Neutrophil (primary cell): ENCODE results near the gene GRIA1.

ENCODE experiments used
- H3K27ac ChIP-seq: fragments of 200-600 bp; sonication (generic); 2 replicates; pipeline ENCODE4 v1.5.1; 2016; ENCODE audit warnings: mild to moderate bottlenecking, moderate library complexity
- H3K27me3 ChIP-seq: fragments of 200-600 bp; sonication (generic); 2 replicates; pipeline ENCODE4 v1.6.0; 2016; ENCODE audit warnings: mild to moderate bottlenecking
- H3K36me3 ChIP-seq: fragments of 200-600 bp; sonication (generic); 2 replicates; pipeline ENCODE4 v1.5.1; 2017
- H3K4me1 ChIP-seq, 2 experiments: fragments of 200-600 bp in 1 of 2; sonication (generic) in 1 of 2; 1 replicate in 1 of 2; 2 replicates in 1 of 2; pipeline versions ENCODE4 v1.5.1 to v1.6.1; 2013 to 2016; ENCODE audit warnings: low read depth in 1 of 2, low read length in 1 of 2, mild to moderate bottlenecking in 1 of 2, moderate library complexity in 1 of 2; ENCODE audit not compliant: control insufficient read depth in 1 of 2, insufficient read depth in 1 of 2
- H3K4me3 ChIP-seq, 2 experiments: fragments of 200-600 bp in 1 of 2; sonication (generic) in 1 of 2; 1 replicate in 1 of 2; 2 replicates in 1 of 2; pipeline ENCODE4 v1.5.1; 2013 to 2016; ENCODE audit warnings: low read depth in 1 of 2, low read length in 1 of 2, mild to moderate bottlenecking in 1 of 2, moderate library complexity in 1 of 2
- H3K9me3 ChIP-seq: fragments of 200-600 bp; sonication (generic); 2 replicates; pipeline ENCODE4 v1.5.1; 2016
- TF ChIP-seq, protein P1 (sequence below): fragments of 200-600 bp; sonication (generic); IDR thresholded peaks from 2 replicates; pipeline ENCODE4 v1.5.1; 2016; ENCODE audit warnings: antibody characterized with exemption

GRIA1 gene

DNA sequence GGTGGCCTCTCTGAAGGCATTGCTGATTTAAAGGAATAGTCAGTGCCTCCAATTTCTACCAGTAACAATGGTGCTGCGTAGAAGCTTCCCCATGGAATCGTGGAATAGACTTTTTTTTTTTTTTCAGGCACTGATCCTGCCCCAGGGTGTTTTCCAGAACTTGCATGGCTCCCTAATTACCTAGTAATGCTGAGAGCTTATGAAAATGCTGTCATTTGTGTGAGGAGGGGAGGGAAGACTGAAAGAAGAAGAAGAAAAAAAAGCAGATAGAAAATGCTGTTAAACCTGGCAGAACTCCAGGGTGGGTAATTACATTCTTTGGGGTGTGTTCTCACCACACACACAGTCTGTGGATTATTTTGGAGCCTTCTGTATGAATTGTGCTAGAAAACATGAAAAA is 4.8 kb upstream of the GRIA1 start:
- TF ChIP-seq, protein P1, sequence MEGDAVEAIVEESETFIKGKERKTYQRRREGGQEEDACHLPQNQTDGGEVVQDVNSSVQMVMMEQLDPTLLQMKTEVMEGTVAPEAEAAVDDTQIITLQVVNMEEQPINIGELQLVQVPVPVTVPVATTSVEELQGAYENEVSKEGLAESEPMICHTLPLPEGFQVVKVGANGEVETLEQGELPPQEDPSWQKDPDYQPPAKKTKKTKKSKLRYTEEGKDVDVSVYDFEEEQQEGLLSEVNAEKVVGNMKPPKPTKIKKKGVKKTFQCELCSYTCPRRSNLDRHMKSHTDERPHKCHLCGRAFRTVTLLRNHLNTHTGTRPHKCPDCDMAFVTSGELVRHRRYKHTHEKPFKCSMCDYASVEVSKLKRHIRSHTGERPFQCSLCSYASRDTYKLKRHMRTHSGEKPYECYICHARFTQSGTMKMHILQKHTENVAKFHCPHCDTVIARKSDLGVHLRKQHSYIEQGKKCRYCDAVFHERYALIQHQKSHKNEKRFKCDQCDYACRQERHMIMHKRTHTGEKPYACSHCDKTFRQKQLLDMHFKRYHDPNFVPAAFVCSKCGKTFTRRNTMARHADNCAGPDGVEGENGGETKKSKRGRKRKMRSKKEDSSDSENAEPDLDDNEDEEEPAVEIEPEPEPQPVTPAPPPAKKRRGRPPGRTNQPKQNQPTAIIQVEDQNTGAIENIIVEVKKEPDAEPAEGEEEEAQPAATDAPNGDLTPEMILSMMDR, result no peak
- H3K27ac ChIP-seq, result no peak overlapping the region
- H3K27me3 ChIP-seq, result peaks cover 7% of the 10 kb centered on the region
- H3K4me3 ChIP-seq, result no peak overlapping the region
- H3K36me3 ChIP-seq, result no peaks in the 10 kb centered on the region
- H3K4me1 ChIP-seq, result no peaks in the 10 kb centered on the region
- no peaks in the 10 kb centered on the region for H3K9me3 ChIP-seq

DNA sequence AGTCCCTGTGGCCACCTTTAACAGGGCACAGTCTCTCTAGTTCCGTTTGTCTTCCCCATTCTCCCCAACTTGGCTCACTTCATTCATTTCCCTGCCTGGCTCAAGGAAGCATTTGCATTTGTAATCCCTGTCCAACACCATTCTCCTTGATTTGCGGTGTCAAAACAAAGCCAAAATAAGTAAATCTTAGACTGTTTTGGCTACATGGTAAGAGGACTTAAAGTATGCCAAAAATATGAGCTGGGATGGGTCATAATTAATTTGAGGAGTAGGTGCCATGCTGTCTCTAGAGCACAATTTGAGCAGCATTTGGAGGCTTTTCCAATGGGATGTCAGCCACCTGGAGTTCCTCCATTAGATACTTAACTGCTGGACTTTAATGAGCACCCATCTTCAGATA is 3.7 kb upstream of the GRIA1 start:
- Histone ChIP-seq H3K27me3 (peaks cover 18% of the 10 kb centered on the region), H3K4me3 (no peak overlapping the region), H3K36me3 (no peaks in the 10 kb centered on the region), H3K4me1 (no peaks in the 10 kb centered on the region), H3K27ac (no peak overlapping the region), H3K9me3 (no peaks in the 10 kb centered on the region)
- TF ChIP-seq, protein P1, result no peak

DNA sequence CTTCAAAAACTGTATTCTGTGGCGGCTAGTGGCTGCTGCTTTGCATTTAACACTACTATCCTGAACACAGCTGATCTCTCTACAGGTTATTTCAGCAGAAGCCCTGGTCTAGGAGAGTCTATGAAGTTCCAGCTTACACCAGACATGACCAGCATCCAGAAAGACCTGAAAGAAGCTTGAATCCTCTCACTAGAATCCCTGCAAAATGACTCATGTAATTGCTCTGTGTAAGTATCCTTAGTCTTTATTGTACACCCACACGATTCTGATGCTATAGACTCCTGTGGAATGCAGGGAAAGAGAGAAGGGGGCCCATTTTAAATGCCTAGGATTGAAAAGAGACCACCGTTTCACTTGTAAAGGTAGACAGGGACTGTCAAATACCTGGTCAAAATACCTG is 859 bp upstream of the GRIA1 start:
- Histone ChIP-seq H3K9me3 (no peaks in the 10 kb centered on the region), H3K4me1 (no peaks in the 10 kb centered on the region), H3K36me3 (no peaks in the 10 kb centered on the region), H3K27me3 (peaks cover 36% of the 10 kb centered on the region), H3K4me3 (no peak overlapping the region), H3K27ac (no peak overlapping the region)
- TF ChIP-seq, protein P1, result no peak

DNA sequence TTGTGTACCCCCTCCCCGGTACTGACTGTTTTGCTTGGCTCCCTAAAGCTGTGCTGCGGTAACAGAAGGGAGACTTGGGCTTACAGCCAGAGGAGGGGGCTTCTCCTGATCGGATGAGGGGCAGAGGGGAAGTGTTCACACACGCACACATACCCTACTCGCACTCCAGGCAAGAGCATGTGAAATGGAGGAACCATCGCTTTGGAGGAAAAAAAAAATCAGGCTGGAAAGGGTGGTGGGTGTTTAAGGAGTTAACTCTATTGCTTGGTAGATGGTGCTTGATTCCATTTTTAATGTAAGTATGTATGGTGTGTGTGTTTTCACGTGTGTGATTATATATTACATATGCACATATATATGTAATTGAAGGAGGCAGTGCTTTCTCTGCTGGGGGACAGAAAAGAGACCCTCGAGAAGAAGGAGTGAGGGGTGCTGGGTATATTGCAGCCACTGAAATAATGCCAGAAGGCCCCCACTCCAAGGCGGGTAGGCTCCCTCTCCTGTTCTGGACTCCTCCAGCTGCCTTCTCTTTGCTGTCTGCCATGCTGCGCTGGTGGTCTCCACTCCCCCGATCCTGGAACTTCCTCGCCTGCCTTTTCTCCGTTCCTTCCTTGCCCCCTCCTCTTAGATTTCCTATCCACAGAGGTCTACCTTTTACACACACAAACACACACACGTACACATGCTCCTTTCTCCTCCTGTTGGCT is 721 bp downstream of the GRIA1 start:
- no peak overlapping the region for H3K4me3 ChIP-seq

DNA sequence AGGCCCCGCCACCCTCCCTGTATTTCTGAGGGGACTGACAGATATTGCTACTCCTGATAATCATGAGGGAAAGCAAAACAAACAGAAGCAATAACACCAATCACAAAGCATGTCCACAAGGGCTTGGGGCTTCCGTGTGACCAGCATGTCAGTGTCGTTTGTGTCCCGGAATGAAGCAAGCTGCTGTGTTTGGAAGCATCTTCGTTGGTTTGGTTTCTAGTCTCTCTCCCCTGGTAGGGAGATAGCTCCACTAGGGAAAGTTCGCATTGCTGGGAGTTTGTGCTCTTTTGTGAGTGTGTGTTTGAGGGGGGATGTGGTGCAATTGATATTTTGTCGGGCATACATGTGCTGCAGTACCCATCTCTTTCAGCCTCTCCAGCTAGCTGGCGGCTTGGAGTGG is 1.4 kb downstream of the GRIA1 start:
- Histone ChIP-seq H3K4me3 (no peak overlapping the region), H3K36me3 (no peaks in the 10 kb centered on the region), H3K27me3 (peaks cover 36% of the 10 kb centered on the region), H3K4me1 (no peaks in the 10 kb centered on the region), H3K9me3 (no peaks in the 10 kb centered on the region), H3K27ac (no peak overlapping the region)
- TF ChIP-seq, protein P1, result no peak

More for the DNA sequence above, 721 bp downstream of the GRIA1 start:
- no peaks in the 10 kb centered on the region for H3K9me3 ChIP-seq
- no peaks in the 10 kb centered on the region for H3K4me1 ChIP-seq
- peaks cover 36% of the 10 kb centered on the region for H3K27me3 ChIP-seq
- H3K27ac ChIP-seq, result no peak overlapping the region
- H3K36me3 ChIP-seq, result no peaks in the 10 kb centered on the region
- TF ChIP-seq, protein P1, result no peak
